ENCODE measurements around the gene MRPL37. TPM values are rescaled to one million over a fixed set of nuclear protein-coding genes. Genes with fewer than 3 reads are reported as not detected.

The MRPL37 gene
- total RNA-seq, 1 donor from 2014 or later = 96.2 TPM

- DNase-seq (ENCODE audit: low read depth, low spot score) = no peak
- peaks cover 7% of the 10 kb centered on the region for H3K4me1 Mint-ChIP-seq
- H3K36me3 Mint-ChIP-seq (ENCODE audit: low read depth) = no peaks in the 10 kb centered on the region
- H3K27ac Mint-ChIP-seq (ENCODE audit: unreplicated experiment) = no peak overlapping the region
- no peaks in the 10 kb centered on the region for H3K27me3 Mint-ChIP-seq (ENCODE audit: low read depth)
- TF ChIP-seq CTCF (conservative IDR thresholded peaks at IDR 0.05) = no peak
- no peak overlapping the region for H3K4me3 Mint-ChIP-seq
- no peaks in the 10 kb centered on the region for H3K9me3 Mint-ChIP-seq
Measured at GRCh38 chr1:54168206-54168965, 31.6 kb upstream of the MRPL37 start.

GRCh38 chr1:54169068-54169467 lies 30.9 kb upstream of the MRPL37 start:
- Mint-ChIP-seq H3K4me1 (peaks cover 10% of the 10 kb centered on the region), H3K4me3 (no peak overlapping the region), H3K36me3 (ENCODE audit: low read depth) (no peaks in the 10 kb centered on the region), H3K27ac (ENCODE audit: unreplicated experiment) (no peak overlapping the region), H3K27me3 (ENCODE audit: low read depth) (no peaks in the 10 kb centered on the region), H3K9me3 (no peaks in the 10 kb centered on the region)
- TF ChIP-seq CTCF (conservative IDR thresholded peaks at IDR 0.05) = no peak
- DNase-seq (ENCODE audit: low read depth, low spot score) = no peak

GRCh38 chr1:54171016-54171415 lies 29.0 kb upstream of the MRPL37 start:
- no peak overlapping the region for H3K4me3 Mint-ChIP-seq
- TF ChIP-seq CTCF (conservative IDR thresholded peaks at IDR 0.05) = no peak
- no peaks in the 10 kb centered on the region for H3K36me3 Mint-ChIP-seq (ENCODE audit: low read depth)
- H3K4me1 Mint-ChIP-seq = peaks cover 10% of the 10 kb centered on the region
- no peaks in the 10 kb centered on the region for H3K9me3 Mint-ChIP-seq
- H3K27ac Mint-ChIP-seq (ENCODE audit: unreplicated experiment) = peak overlapping the region; percentile 31
- no peaks in the 10 kb centered on the region for H3K27me3 Mint-ChIP-seq (ENCODE audit: low read depth)
- DNase-seq (ENCODE audit: low read depth, low spot score) = no peak

- Mint-ChIP-seq H3K27me3 (ENCODE audit: low read depth) (no peaks in the 10 kb centered on the region), H3K4me1 (peaks cover 10% of the 10 kb centered on the region), H3K9me3 (no peaks in the 10 kb centered on the region), H3K36me3 (ENCODE audit: low read depth) (no peaks in the 10 kb centered on the region), H3K4me3 (no peak overlapping the region), H3K27ac (ENCODE audit: unreplicated experiment) (no peak overlapping the region)
- no peak for DNase-seq (ENCODE audit: low read depth, low spot score)
- no peak for TF ChIP-seq CTCF (conservative IDR thresholded peaks at IDR 0.05)
Measured at GRCh38 chr1:54171606-54172005, 28.4 kb upstream of the MRPL37 start.

- no peaks in the 10 kb centered on the region for H3K36me3 Mint-ChIP-seq (ENCODE audit: low read depth)
- H3K27me3 Mint-ChIP-seq (ENCODE audit: low read depth) = no peaks in the 10 kb centered on the region
- H3K27ac Mint-ChIP-seq (ENCODE audit: unreplicated experiment) = peak overlapping the region; percentile 52
- DNase-seq (ENCODE audit: low read depth, low spot score) = no peak
- H3K4me3 Mint-ChIP-seq = no peak overlapping the region
- TF ChIP-seq CTCF (conservative IDR thresholded peaks at IDR 0.05) = no peak
- H3K4me1 Mint-ChIP-seq = peaks cover 10% of the 10 kb centered on the region
- no peaks in the 10 kb centered on the region for H3K9me3 Mint-ChIP-seq
Measured at GRCh38 chr1:54172614-54173599, 27.1 kb upstream of the MRPL37 start.

Measured in neural crest cell (in vitro differentiated cells).